ENCODE measurements around the gene BARHL1.

DNA sequence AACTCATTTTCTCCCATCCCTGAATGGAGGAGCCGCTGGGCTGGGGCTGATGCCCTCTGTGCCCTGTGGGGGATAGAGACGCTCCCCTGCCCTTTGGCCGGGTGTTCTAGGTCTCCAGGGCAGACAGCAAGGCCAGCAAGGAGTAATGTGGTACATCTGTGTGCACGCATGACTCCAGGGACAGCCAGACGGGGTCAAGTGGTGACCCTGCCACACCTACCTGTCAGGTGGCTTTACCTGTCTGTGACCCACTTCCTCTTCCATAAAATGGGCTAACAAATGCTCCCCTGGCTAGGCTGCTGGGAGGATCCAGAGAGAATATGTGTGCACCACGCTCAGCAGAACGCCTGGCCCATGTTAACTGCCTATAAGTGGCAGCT lies 35.4 kb upstream of the BARHL1 start:
- TF ChIP-seq, protein P1, sequence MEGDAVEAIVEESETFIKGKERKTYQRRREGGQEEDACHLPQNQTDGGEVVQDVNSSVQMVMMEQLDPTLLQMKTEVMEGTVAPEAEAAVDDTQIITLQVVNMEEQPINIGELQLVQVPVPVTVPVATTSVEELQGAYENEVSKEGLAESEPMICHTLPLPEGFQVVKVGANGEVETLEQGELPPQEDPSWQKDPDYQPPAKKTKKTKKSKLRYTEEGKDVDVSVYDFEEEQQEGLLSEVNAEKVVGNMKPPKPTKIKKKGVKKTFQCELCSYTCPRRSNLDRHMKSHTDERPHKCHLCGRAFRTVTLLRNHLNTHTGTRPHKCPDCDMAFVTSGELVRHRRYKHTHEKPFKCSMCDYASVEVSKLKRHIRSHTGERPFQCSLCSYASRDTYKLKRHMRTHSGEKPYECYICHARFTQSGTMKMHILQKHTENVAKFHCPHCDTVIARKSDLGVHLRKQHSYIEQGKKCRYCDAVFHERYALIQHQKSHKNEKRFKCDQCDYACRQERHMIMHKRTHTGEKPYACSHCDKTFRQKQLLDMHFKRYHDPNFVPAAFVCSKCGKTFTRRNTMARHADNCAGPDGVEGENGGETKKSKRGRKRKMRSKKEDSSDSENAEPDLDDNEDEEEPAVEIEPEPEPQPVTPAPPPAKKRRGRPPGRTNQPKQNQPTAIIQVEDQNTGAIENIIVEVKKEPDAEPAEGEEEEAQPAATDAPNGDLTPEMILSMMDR (conservative IDR thresholded peaks at IDR 0.05; ENCODE audit: low read length) = no peak
- TF ChIP-seq EZH2phosphoT487 (IDR thresholded peaks at IDR 0.05; ENCODE audit: borderline replicate concordance, low read depth, low read length) = no peak

Measured in OCI-LY7 (cell line).